Stimulated activated CD4-positive, alpha-beta T cell treated with anti-CD3 and anti-CD28 coated beads, Interleukin-1b, Interleukin-23, amount 100 ng/mL, for 24 hours (primary cell): ENCODE data around the gene NIPBL.
"Not testable (repeated sequence)": the region's sequence is repeated elsewhere in the genome, so short reads cannot be mapped to it uniquely, and the experiment has no call there.

Experiments used
- DNase-seq, 4 experiments: peaks; one replicate each; pipeline ENCODE4 v3.0.0-alpha.2; 2020; ENCODE audit warnings: low read depth in 4 of 4, low spot score in 1 of 4

The NIPBL gene

GRCh38 chr5:37086026-37086425, 209.5 kb downstream of the NIPBL start:
- DNase-seq, result not testable (repeated sequence)

- no peak for DNase-seq
Observed at GRCh38 chr5:37086466-37087173, 210.1 kb downstream of the NIPBL start.

- no peak for DNase-seq
Observed at GRCh38 chr5:37088009-37088408, 211.4 kb downstream of the NIPBL start.

- no peak for DNase-seq
Observed at GRCh38 chr5:37090123-37090726, 213.7 kb downstream of the NIPBL start.

GRCh38 chr5:37090781-37091180, 214.2 kb downstream of the NIPBL start:
- no peak for DNase-seq

- not testable (repeated sequence) for DNase-seq
Observed at GRCh38 chr5:37093795-37094194, 217.2 kb downstream of the NIPBL start.

- not testable (repeated sequence) for DNase-seq
Observed at GRCh38 chr5:37099267-37099666, 222.7 kb downstream of the NIPBL start.

GRCh38 chr5:37103302-37103701, 226.7 kb downstream of the NIPBL start:
- DNase-seq, result no peak

GRCh38 chr5:37109338-37109737, 232.8 kb downstream of the NIPBL start:
- no peak for DNase-seq

GRCh38 chr5:37110135-37110534, 233.6 kb downstream of the NIPBL start:
- DNase-seq, result no peak

GRCh38 chr5:37111426-37112382, 235.1 kb downstream of the NIPBL start:
- peak in 1 of 4 experiments; percentile 4 for DNase-seq

GRCh38 chr5:37112383-37112991, 235.9 kb downstream of the NIPBL start:
- no peak for DNase-seq
